Vagina (tissue), 2 donors: ENCODE results near the gene UGT2B15. TPM values are rescaled to one million over a fixed set of nuclear protein-coding genes. Genes with fewer than 3 reads are reported as not detected.
"Not testable (repeated sequence)": the region's sequence is repeated elsewhere in the genome, so short reads cannot be mapped to it uniquely, and the experiment has no call there.

ENCODE experiments used
- DNase-seq, 2 donors: peaks; one replicate each; pipeline ENCODE4 v3.0.0-alpha.2; 2017; ENCODE audit errors: extremely low spot score in 2 of 2
- H3K27ac ChIP-seq: fragments of 200-600 bp; sonication (generic); one replicate; pipeline ENCODE4 v1.5.1; 2019
- H3K27me3 ChIP-seq: fragments of 200-600 bp; sonication (generic); one replicate; pipeline ENCODE4 v1.5.1; 2019
- H3K36me3 ChIP-seq, 2 donors: fragments of 200-600 bp; sonication (generic); one replicate each; pipeline ENCODE4 v1.5.1; 2017 to 2019
- H3K4me1 ChIP-seq: fragments of 200-600 bp; sonication (generic); one replicate; pipeline ENCODE4 v1.5.1; 2019
- H3K4me3 ChIP-seq, 2 donors: fragments of 200-600 bp; sonication (generic); 1 replicate in 1 of 2; 2 replicates in 1 of 2; pipeline ENCODE4 v1.5.1; 2016 to 2019
- H3K9me3 ChIP-seq: fragments of 200-600 bp; sonication (generic); one replicate; pipeline ENCODE4 v1.5.1; 2019
- POLR2A ChIP-seq, 2 donors: fragments of 450-650 bp; IDR thresholded peaks; one replicate each; pipeline ENCODE4 v1.6.1; 2017; ENCODE audit warnings: antibody characterized with exemption in 2 of 2, mild to moderate bottlenecking in 2 of 2, moderate library complexity in 2 of 2
- POLR2AphosphoS5 ChIP-seq, 2 donors: sonication (generic); formaldehyde crosslinking; IDR thresholded peaks; one replicate each; pipeline ENCODE4 v1.9.0; 2017; ENCODE audit warnings: antibody characterized with exemption in 2 of 2, mild to moderate bottlenecking in 2 of 2, low read depth in 1 of 2; ENCODE audit not compliant: insufficient read depth in 1 of 2
- intact Hi-C: fragments of 100-400 bp; cut with DNase I; formaldehyde crosslinking; loops from one replicate; pipeline ENCODE4 v1.15.1; 2023
- total RNA-seq: library from RNA; depleted of rRNA; stranded (reverse); fragments of >200 nt; gene quantifications from one replicate; pipeline ENCODE4 v1.2.3, GENCODE V29; 2016
- TF ChIP-seq, protein P1 (sequence below), 3 experiments: fragments of 450-650 bp in 2 of 3; fragments of 200-600 bp in 1 of 3; sonication (generic) in 1 of 3; IDR thresholded peaks; one replicate each; pipeline ENCODE4 v1.5.1; 2017 to 2019; ENCODE audit warnings: antibody characterized with exemption in 3 of 3, mild to moderate bottlenecking in 2 of 3, moderate library complexity in 2 of 3

The UGT2B15 gene
- not detected for total RNA-seq

DNA sequence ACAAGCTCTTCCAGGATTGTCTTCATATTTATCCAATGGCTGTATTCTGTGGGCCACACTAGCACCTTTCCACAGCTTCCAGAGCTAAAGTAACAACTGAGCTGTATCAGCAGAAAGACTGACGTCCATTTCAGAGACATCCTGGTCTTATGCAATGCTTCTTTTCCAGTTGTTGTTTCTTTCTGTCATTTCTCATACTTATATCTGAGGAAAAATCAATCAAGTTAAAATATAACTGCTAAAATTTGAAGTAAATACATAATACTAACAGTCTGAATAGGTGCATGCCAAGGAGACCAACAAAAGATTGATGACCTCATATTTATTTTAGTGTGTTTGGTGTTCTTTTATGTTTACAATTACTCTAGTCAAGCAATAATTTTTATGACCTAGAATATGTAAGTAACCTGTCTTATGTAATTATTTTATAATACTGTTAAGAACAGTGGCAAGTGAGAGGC lies at the start of gene UGT2B15:
TSS of gene UGT2B15 (minus strand) at position 174 of the 461 bp plus-strand sequence. CDS start at position 140, 34 bp downstream.
- H3K27ac ChIP-seq, result not testable (repeated sequence)

DNA sequence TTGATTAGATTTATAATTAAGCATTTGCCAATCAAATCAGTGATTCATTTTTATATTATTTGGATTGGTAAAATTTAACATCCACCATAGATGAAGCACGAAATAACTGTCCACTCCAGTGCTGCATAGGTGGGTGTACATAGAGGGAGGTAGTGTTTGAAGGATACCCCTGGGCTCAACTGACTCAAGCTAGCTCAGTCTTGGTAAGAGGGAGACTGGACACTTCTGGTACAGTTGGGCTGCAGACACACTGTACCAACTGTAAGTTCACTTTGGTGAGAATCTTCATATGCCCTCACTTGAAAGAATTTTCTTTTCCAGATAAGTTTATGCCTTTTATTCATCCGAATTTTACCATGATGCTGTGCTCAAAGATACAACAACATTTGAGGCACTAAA lies 48.6 kb upstream of the UGT2B15 start:
- no peak for TF ChIP-seq POLR2A (IDR thresholded peaks at IDR 0.05)
- TF ChIP-seq, protein P1, sequence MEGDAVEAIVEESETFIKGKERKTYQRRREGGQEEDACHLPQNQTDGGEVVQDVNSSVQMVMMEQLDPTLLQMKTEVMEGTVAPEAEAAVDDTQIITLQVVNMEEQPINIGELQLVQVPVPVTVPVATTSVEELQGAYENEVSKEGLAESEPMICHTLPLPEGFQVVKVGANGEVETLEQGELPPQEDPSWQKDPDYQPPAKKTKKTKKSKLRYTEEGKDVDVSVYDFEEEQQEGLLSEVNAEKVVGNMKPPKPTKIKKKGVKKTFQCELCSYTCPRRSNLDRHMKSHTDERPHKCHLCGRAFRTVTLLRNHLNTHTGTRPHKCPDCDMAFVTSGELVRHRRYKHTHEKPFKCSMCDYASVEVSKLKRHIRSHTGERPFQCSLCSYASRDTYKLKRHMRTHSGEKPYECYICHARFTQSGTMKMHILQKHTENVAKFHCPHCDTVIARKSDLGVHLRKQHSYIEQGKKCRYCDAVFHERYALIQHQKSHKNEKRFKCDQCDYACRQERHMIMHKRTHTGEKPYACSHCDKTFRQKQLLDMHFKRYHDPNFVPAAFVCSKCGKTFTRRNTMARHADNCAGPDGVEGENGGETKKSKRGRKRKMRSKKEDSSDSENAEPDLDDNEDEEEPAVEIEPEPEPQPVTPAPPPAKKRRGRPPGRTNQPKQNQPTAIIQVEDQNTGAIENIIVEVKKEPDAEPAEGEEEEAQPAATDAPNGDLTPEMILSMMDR (IDR thresholded peaks at IDR 0.05), result no peak
- TF ChIP-seq POLR2AphosphoS5 (IDR thresholded peaks at IDR 0.05; ENCODE audit: insufficient read depth in 1 of 2, low read depth in 1 of 2), result no peak
- no peaks in the 10 kb centered on the region for H3K27me3 ChIP-seq

More for the DNA sequence above, at the start of gene UGT2B15:
- DNase-seq, H3K4me1 ChIP-seq, H3K36me3 ChIP-seq, H3K9me3 ChIP-seq, H3K27me3 ChIP-seq, intact Hi-C loops, H3K4me3 ChIP-seq: not testable (repeated sequence)

DNA sequence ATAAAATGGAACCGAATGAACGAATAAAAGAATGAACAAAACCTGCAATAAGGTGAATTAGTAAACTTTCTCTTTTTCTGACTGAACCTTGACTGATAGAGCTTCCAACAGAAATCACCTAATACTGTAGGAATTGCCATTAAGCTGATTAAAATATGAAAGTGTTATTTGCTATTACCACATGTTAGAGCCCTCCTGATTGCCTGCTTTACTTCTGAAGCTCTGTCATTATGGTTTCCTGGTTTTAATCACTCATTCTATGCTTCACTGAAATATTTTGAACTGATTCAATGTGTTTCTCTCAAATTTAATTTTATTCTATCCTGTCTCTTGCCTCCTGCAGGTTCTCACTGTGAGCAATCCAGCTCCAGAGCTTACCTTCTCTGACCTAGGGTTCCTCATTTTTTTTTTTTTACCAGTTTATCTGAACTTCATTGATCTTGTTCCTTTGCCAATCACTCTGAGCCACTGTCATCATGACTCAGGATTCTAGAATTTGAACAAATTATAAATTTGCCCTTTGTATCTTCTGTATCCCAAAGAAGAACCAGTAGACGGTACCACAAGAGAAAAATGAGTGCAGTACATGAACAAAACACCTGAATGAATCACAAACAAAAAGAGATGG lies 48.1 kb upstream of the UGT2B15 start:
- intact Hi-C loops, result no loop called here
- DNase-seq, result no peak
- H3K27ac ChIP-seq, result no peak overlapping the region
- no peaks in the 10 kb centered on the region for H3K4me1 ChIP-seq
- H3K27me3 ChIP-seq, result no peaks in the 10 kb centered on the region
- no peaks in the 10 kb centered on the region for H3K9me3 ChIP-seq
- H3K36me3 ChIP-seq, result no peaks in the 10 kb centered on the region
- TF ChIP-seq, protein P1 (IDR thresholded peaks at IDR 0.05), result no peak
- no peak for TF ChIP-seq POLR2AphosphoS5 (IDR thresholded peaks at IDR 0.05; ENCODE audit: insufficient read depth in 1 of 2, low read depth in 1 of 2)
- no peak for TF ChIP-seq POLR2A (IDR thresholded peaks at IDR 0.05)
- no peak overlapping the region for H3K4me3 ChIP-seq

More for the DNA sequence above, 48.6 kb upstream of the UGT2B15 start:
- Histone ChIP-seq H3K4me3 (no peak overlapping the region), H3K36me3 (no peaks in the 10 kb centered on the region), H3K9me3 (no peaks in the 10 kb centered on the region), H3K27ac (no peak overlapping the region), H3K4me1 (no peaks in the 10 kb centered on the region)
- intact Hi-C loops, result no loop called here
- DNase-seq, result no peak

DNA sequence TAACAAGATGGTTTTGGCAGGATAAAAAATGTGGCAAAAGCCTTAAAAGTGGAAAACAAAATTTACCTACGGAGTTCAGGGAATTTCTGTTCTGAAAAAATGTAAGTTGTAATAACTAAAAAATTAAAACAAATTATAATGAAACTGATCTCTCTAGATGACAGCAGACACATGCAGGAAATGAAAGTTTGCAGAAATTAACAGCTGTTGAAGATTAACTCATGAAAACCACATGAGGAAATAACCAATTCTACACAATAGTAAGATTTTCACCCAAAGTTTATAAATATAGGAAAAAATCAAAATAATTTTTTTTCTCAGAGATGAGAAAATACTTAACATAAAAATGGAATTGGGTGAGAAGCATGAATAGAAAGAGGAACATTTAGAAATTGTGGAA lies 47.5 kb upstream of the UGT2B15 start:
- TF ChIP-seq POLR2AphosphoS5 (IDR thresholded peaks at IDR 0.05; ENCODE audit: insufficient read depth in 1 of 2, low read depth in 1 of 2) (no peak), POLR2A (IDR thresholded peaks at IDR 0.05) (no peak)
- DNase-seq, result no peak
- H3K36me3 ChIP-seq, result no peaks in the 10 kb centered on the region
- intact Hi-C loops, result no loop called here
- H3K27me3 ChIP-seq, result no peaks in the 10 kb centered on the region
- no peaks in the 10 kb centered on the region for H3K9me3 ChIP-seq
- no peaks in the 10 kb centered on the region for H3K4me1 ChIP-seq
- no peak overlapping the region for H3K4me3 ChIP-seq
- H3K27ac ChIP-seq, result no peak overlapping the region

DNA sequence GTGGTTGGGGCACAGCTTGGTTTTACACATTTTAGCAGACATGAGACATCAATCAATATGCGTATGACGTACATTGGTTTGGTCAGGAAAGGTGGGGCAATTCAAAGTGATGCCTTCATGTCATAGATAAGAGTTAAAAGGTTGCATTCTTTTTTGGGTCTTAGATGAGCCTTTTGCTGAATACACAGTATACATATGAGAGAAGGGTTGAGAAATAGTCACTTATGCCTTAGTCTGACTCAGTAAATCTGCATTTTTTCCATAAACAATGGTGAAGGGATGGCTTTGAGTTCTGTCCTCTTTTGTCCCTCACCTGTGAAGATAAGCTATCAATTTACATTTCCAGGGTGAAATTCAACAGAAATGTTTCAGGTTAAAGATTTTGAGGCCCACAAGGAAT lies 43.9 kb upstream of the UGT2B15 start:
- H3K4me3 ChIP-seq, result no peak overlapping the region
- H3K9me3 ChIP-seq, result no peaks in the 10 kb centered on the region
- no peaks in the 10 kb centered on the region for H3K27me3 ChIP-seq
- no peaks in the 10 kb centered on the region for H3K4me1 ChIP-seq
- no peak for DNase-seq
- H3K27ac ChIP-seq, result no peak overlapping the region
- TF ChIP-seq, protein P1 (IDR thresholded peaks at IDR 0.05), result no peak
- TF ChIP-seq POLR2A (IDR thresholded peaks at IDR 0.05) (no peak), POLR2AphosphoS5 (IDR thresholded peaks at IDR 0.05; ENCODE audit: insufficient read depth in 1 of 2, low read depth in 1 of 2) (no peak)
- H3K36me3 ChIP-seq, result no peaks in the 10 kb centered on the region
- intact Hi-C loops, result no loop called here

DNA sequence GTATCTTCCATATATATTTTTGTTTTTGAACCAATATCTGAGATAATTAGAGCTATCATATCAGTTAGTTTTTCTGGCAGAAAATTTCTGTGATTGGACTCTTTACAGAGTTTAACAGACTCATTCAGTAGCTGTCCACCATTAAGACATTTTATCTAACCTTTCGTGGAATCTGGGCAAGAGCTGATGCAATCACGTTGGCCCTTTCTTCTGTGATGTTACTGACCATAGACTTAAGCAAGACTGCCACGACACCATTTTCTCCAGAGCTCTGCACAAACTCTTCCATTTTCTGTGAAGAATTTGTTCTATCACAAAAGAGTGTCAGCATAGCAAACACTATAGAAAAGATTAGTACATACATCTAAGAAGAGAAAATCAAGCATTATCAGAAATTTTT lies 41.8 kb upstream of the UGT2B15 start:
- no peaks in the 10 kb centered on the region for H3K27me3 ChIP-seq
- no peak overlapping the region for H3K4me3 ChIP-seq
- H3K36me3 ChIP-seq, result no peaks in the 10 kb centered on the region
- H3K27ac ChIP-seq, result no peak overlapping the region
- TF ChIP-seq POLR2A (IDR thresholded peaks at IDR 0.05) (no peak), POLR2AphosphoS5 (IDR thresholded peaks at IDR 0.05; ENCODE audit: insufficient read depth in 1 of 2, low read depth in 1 of 2) (no peak)
- TF ChIP-seq, protein P1 (IDR thresholded peaks at IDR 0.05), result no peak
- no peak for DNase-seq
- intact Hi-C loops, result no loop called here
- H3K4me1 ChIP-seq, result no peaks in the 10 kb centered on the region
- no peaks in the 10 kb centered on the region for H3K9me3 ChIP-seq
